GM23248 (cell line): ENCODE results near the gene FCRL1. TPM values are rescaled to one million over a fixed set of nuclear protein-coding genes. Genes with fewer than 3 reads are reported as not detected.
A peak's percentile ranks its signal among the peaks of the same experiment; 100 is the strongest.

Experiments
- DNase-seq: peaks from one replicate; pipeline ENCODE4 v3.0.0-alpha.2; 2015
- H2AFZ ChIP-seq: fragments of 200-600 bp; sonication (generic); 2 replicates; pipeline ENCODE4 v1.6.1; 2016; ENCODE audit warnings: antibody characterized with exemption
- H3F3A ChIP-seq: fragments of 200-600 bp; sonication (generic); 2 replicates; pipeline ENCODE4 v1.6.1; 2016; ENCODE audit warnings: mild to moderate bottlenecking, antibody characterized with exemption, mixed run types; ENCODE audit not compliant: insufficient read depth
- H3K27ac ChIP-seq: fragments of 200-600 bp; sonication (generic); 2 replicates; pipeline ENCODE4 v1.5.1; 2016; ENCODE audit warnings: mild to moderate bottlenecking
- H3K27me3 ChIP-seq: fragments of 200-600 bp; sonication (generic); replicated peaks from 2 replicates; pipeline ENCODE4 v1.6.1; 2016; ENCODE audit warnings: mild to moderate bottlenecking; ENCODE audit not compliant: insufficient read depth
- H3K36me3 ChIP-seq: fragments of 200-600 bp; sonication (generic); 2 replicates; pipeline ENCODE4 v1.6.1; 2016; ENCODE audit warnings: low read depth, mild to moderate bottlenecking
- H3K4me1 ChIP-seq: fragments of 200-600 bp; sonication (generic); 2 replicates; pipeline ENCODE4 v1.6.1; 2016; ENCODE audit warnings: mild to moderate bottlenecking; ENCODE audit not compliant: insufficient read depth
- H3K4me2 ChIP-seq: fragments of 200-600 bp; sonication (generic); one replicate; pipeline ENCODE4 v1.6.1; 2016; ENCODE audit warnings: mild to moderate bottlenecking; ENCODE audit not compliant: unreplicated experiment
- H3K4me3 ChIP-seq: fragments of 200-600 bp; sonication (generic); 2 replicates; pipeline ENCODE4 v1.5.1; 2016; ENCODE audit warnings: mild to moderate bottlenecking
- H3K79me2 ChIP-seq: fragments of 200-600 bp; sonication (generic); 2 replicates; pipeline ENCODE4 v1.6.1; 2016; ENCODE audit warnings: mild to moderate bottlenecking; ENCODE audit not compliant: insufficient read depth
- H3K9ac ChIP-seq: fragments of 200-600 bp; sonication (generic); 2 replicates; pipeline ENCODE4 v1.6.1; 2016; ENCODE audit warnings: mild to moderate bottlenecking
- H3K9me2 ChIP-seq: fragments of 200-600 bp; sonication (generic); 2 replicates; pipeline ENCODE4 v1.6.1; 2016; ENCODE audit warnings: mixed run types, mild to moderate bottlenecking, moderate library complexity; ENCODE audit not compliant: insufficient read depth
- H3K9me3 ChIP-seq: fragments of 200-600 bp; sonication (generic); one replicate; pipeline ENCODE4 v1.6.1; 2017; ENCODE audit warnings: low read depth
- H4K20me1 ChIP-seq: fragments of 200-600 bp; sonication (generic); 2 replicates; pipeline ENCODE4 v1.6.0; 2016; ENCODE audit not compliant: insufficient read depth
- EZH2 ChIP-seq: fragments of 200-600 bp; sonication (generic); IDR thresholded peaks from 2 replicates; pipeline ENCODE4 v1.6.1; 2018; ENCODE audit warnings: antibody characterized with exemption, mild to moderate bottlenecking; ENCODE audit not compliant: insufficient read depth, poor library complexity, severe bottlenecking
- EZH2phosphoT487 ChIP-seq: fragments of 200-600 bp; sonication (generic); IDR thresholded peaks from 2 replicates; pipeline ENCODE4 v1.6.1; 2018; ENCODE audit warnings: antibody characterized with exemption, moderate library complexity, mild to moderate bottlenecking, low read depth; ENCODE audit not compliant: insufficient read depth
- WGBS, 2 experiments: methylation state at CpG; one replicate each; pipeline ENCODE4 v1.1.6; 2015 to 2017; ENCODE audit warnings: low lambda C conversion rate in 2 of 2, low coverage in 1 of 2; ENCODE audit errors: missing lambda C conversion rate in 2 of 2; 5-methylcytosine and 5-hydroxymethylcytosine counted together
- in situ Hi-C: fragments of 300-500 bp; cut with MboI; formaldehyde crosslinking; loops from 2 replicates; pipeline ENCODE4 v1.15.0; 2020
- polyA plus RNA-seq: library from polyadenylated mRNA; unstranded; fragments of >200 nt; fragmentation: Nextera tagmentation; extraction: Ambion mirVana; gene quantifications from 2 replicates; pipeline ENCODE4 v1.2.1, GENCODE V29; 2016
- total RNA-seq: library from RNA; depleted of rRNA; stranded (reverse); fragments of >200 nt; shearing (Covaris generic); gene quantifications from 2 replicates; pipeline ENCODE4 v1.2.3, GENCODE V29; 2014

FCRL1 gene
- total and polyA plus RNA-seq, 2 experiments from 2014 or later, result not detected

GRCh38 chr1:157852476-157852875 is 32.6 kb upstream of the FCRL1 start:
- no peak overlapping the region for H3K9ac ChIP-seq
- peak; percentile 9 for DNase-seq
- no peak for TF ChIP-seq EZH2phosphoT487
- TF ChIP-seq EZH2, result no peak
- no peaks in the 10 kb centered on the region for H3K27me3 ChIP-seq
- no peak overlapping the region for H3K27ac ChIP-seq
- H3K4me2 ChIP-seq, result no peak overlapping the region
- no peaks in the 10 kb centered on the region for H3K79me2 ChIP-seq
- no peak overlapping the region for H2AFZ ChIP-seq
- H3K9me3 ChIP-seq, result no peaks in the 10 kb centered on the region
- in situ Hi-C loops, result no loop called here
- 11 to 12% methylated on average over 3 of the region's 3 CpGs for WGBS, 2 experiments
- no peaks in the 10 kb centered on the region for H3K4me1 ChIP-seq
- no peak overlapping the region for H3K4me3 ChIP-seq
- H4K20me1 ChIP-seq, result no peaks in the 10 kb centered on the region
- no peaks in the 10 kb centered on the region for H3F3A ChIP-seq
- no peaks in the 10 kb centered on the region for H3K9me2 ChIP-seq
- no peaks in the 10 kb centered on the region for H3K36me3 ChIP-seq

- in situ Hi-C loops, result no loop called here
- Histone ChIP-seq H3K27me3 (no peaks in the 10 kb centered on the region), H2AFZ (no peak overlapping the region), H3K9me3 (no peaks in the 10 kb centered on the region), H3K4me3 (no peak overlapping the region), H3K9ac (no peak overlapping the region), H3K27ac (no peak overlapping the region), H3K9me2 (no peaks in the 10 kb centered on the region), H3F3A (no peaks in the 10 kb centered on the region), H3K4me2 (no peak overlapping the region), H3K4me1 (no peaks in the 10 kb centered on the region), H3K79me2 (no peaks in the 10 kb centered on the region), H4K20me1 (no peaks in the 10 kb centered on the region), H3K36me3 (no peaks in the 10 kb centered on the region)
- WGBS, 2 experiments, result 59 to 61% methylated on average over 2 of the region's 2 CpGs
- TF ChIP-seq EZH2phosphoT487 (no peak), EZH2 (no peak)
- DNase-seq, result no peak
Observed at GRCh38 chr1:157849229-157849875, 29.4 kb upstream of the FCRL1 start.

GRCh38 chr1:157844089-157844830 is 24.3 kb upstream of the FCRL1 start:
- no peak overlapping the region for H3K9ac ChIP-seq
- peaks cover 5% of the 10 kb centered on the region; the same call in 1 of the 2 replicates for H3K27me3 ChIP-seq
- in situ Hi-C loops, result no loop called here
- no peaks in the 10 kb centered on the region for H4K20me1 ChIP-seq
- no peaks in the 10 kb centered on the region for H3K9me2 ChIP-seq
- H3K4me1 ChIP-seq, result no peaks in the 10 kb centered on the region
- 38 to 39% methylated on average over 4 of the region's 4 CpGs for WGBS, 2 experiments
- no peaks in the 10 kb centered on the region for H3K9me3 ChIP-seq
- no peak for DNase-seq
- TF ChIP-seq EZH2phosphoT487, result no peak
- no peak for TF ChIP-seq EZH2
- H3K79me2 ChIP-seq, result no peaks in the 10 kb centered on the region
- no peak overlapping the region for H3K4me3 ChIP-seq
- no peaks in the 10 kb centered on the region for H3K36me3 ChIP-seq
- H2AFZ ChIP-seq, result no peak overlapping the region
- no peak overlapping the region for H3K27ac ChIP-seq
- H3F3A ChIP-seq, result no peaks in the 10 kb centered on the region
- no peak overlapping the region for H3K4me2 ChIP-seq

DNA sequence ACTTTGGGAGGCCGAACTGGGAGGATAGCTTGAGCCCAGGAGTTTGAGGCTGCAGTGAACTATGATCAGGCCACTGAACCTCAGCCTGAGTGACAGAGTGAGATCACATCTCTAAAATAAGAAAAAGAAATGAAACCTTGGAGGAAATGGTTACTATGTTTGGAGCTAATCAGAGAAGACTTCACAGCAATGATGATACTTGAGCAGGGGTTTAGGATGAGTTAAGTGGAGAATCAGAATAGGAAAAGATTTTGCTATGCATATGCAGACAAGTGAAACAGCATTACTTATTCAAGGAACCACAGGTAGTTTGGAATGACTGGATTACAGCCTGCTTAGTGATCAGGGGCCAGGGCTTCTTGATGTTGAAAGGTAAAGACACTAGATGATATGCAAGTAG is 23.0 kb upstream of the FCRL1 start:
- Histone ChIP-seq H3K27ac (no peak overlapping the region), H3K27me3 (peaks cover 5% of the 10 kb centered on the region; the same call in 1 of the 2 replicates), H3K79me2 (no peaks in the 10 kb centered on the region), H2AFZ (no peak overlapping the region), H3K4me3 (no peak overlapping the region), H3K9ac (no peak overlapping the region), H3K9me2 (no peaks in the 10 kb centered on the region), H3F3A (no peaks in the 10 kb centered on the region), H3K9me3 (no peaks in the 10 kb centered on the region), H3K4me2 (no peak overlapping the region), H4K20me1 (no peaks in the 10 kb centered on the region), H3K36me3 (no peaks in the 10 kb centered on the region), H3K4me1 (no peaks in the 10 kb centered on the region)
- TF ChIP-seq EZH2phosphoT487 (no peak), EZH2 (no peak)
- WGBS, 2 experiments, result 0 to 9% methylated on average over 1 of the region's 1 CpG
- in situ Hi-C loops, result no loop called here
- DNase-seq, result no peak
